ENCODE measurements around the gene CYP17A1. TPM values are rescaled to one million over a fixed set of nuclear protein-coding genes. Genes with fewer than 3 reads are reported as not detected.
A peak's percentile ranks its signal among the peaks of the same experiment; 100 is the strongest.

Gene CYP17A1
- polyA plus RNA-seq, 1 donor: 0.60 TPM

DNA sequence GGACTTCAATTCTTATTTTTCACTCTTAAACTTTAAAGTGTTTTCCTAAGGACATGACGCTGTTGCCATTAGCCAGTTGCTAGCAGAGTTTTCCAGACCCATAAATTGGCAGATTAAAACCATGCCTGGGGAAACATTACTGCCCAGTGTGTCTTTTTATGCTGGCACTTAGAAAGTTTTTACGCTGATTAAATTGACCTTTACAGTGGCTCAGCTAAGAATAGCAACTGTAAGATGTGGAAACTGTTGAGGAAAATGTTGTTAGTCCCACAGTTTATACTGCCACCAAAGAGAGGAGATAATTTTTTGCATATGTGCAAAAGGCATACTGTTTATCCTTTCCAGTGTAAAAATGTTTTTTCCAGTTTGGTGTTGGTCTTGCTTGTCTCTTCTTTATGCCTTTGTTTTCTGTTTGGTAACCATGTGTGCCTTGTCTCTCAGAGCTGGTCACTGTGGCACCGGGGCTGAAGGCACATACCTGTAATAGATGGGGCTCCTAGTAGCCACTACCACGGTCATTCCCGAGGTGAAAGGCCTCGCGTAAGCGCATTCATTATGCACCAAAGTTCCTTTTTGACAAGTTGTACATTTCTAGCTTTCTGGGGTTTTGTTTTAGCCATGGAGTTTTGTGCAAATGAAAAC lies 45.3 kb downstream of the CYP17A1 start:
- H3K9me3 ChIP-seq (ENCODE audit: control insufficient read depth, low read depth, low read length): no peaks in the 10 kb centered on the region
- no peaks in the 10 kb centered on the region for H3K27me3 ChIP-seq (ENCODE audit: control insufficient read depth, insufficient read depth, low read length)
- H3K4me1 ChIP-seq (ENCODE audit: control insufficient read depth, insufficient read depth, low read length): peaks cover 8% of the 10 kb centered on the region
- no peak for DNase-seq
- no peaks in the 10 kb centered on the region for H3K36me3 ChIP-seq (ENCODE audit: control insufficient read depth, insufficient read depth, low read length)
- H3K4me3 ChIP-seq (ENCODE audit: low read length): no peak overlapping the region
- WGBS (ENCODE audit: insufficient coverage, low lambda C conversion rate): 100% methylated on average over 1 of the region's 8 CpGs
- no peak overlapping the region for H3K27ac ChIP-seq (ENCODE audit: low read length)

GRCh38 chr10:102785818-102786217 lies 51.4 kb downstream of the CYP17A1 start:
- peaks cover 19% of the 10 kb centered on the region for H3K4me1 ChIP-seq (ENCODE audit: control insufficient read depth, insufficient read depth, low read length)
- no peaks in the 10 kb centered on the region for H3K27me3 ChIP-seq (ENCODE audit: control insufficient read depth, insufficient read depth, low read length)
- no CpG with 5 or more reads among the region's 2 CpGs for WGBS (ENCODE audit: insufficient coverage, low lambda C conversion rate)
- H3K9me3 ChIP-seq (ENCODE audit: control insufficient read depth, low read depth, low read length): no peaks in the 10 kb centered on the region
- no peaks in the 10 kb centered on the region for H3K36me3 ChIP-seq (ENCODE audit: control insufficient read depth, insufficient read depth, low read length)
- peak in 1 of 2 donors; percentile 27 for DNase-seq
- H3K4me3 ChIP-seq (ENCODE audit: low read length): no peak overlapping the region
- H3K27ac ChIP-seq (ENCODE audit: low read length): no peak overlapping the region

DNA sequence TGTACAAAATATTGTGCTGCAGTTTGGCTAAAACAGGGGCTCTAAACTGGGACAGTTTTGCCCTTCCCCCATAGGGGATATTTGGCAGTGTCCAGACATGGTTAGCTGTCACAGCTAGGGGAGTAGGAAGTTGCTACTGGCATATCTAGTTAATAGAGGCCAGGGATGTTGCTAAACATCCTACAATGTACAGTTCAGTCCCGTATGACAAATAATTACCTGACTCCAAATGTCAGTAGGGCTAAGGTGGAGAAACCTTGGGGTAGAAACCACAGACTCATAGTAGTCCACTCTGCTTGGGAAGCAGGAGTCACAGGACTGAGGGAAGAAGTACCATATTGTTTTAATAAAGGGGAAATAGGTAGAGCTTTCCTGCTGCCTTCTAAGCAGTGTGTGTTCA lies 53.6 kb downstream of the CYP17A1 start:
- no peak overlapping the region for H3K4me3 ChIP-seq (ENCODE audit: low read length)
- peaks cover 21% of the 10 kb centered on the region for H3K4me1 ChIP-seq (ENCODE audit: control insufficient read depth, insufficient read depth, low read length)
- H3K36me3 ChIP-seq (ENCODE audit: control insufficient read depth, insufficient read depth, low read length): peaks cover 4% of the 10 kb centered on the region
- no CpG with 5 or more reads among the region's 1 CpG for WGBS (ENCODE audit: insufficient coverage, low lambda C conversion rate)
- H3K27me3 ChIP-seq (ENCODE audit: control insufficient read depth, insufficient read depth, low read length): no peaks in the 10 kb centered on the region
- H3K27ac ChIP-seq (ENCODE audit: low read length): no peak overlapping the region
- no peak for DNase-seq
- H3K9me3 ChIP-seq (ENCODE audit: control insufficient read depth, low read depth, low read length): no peaks in the 10 kb centered on the region

DNA sequence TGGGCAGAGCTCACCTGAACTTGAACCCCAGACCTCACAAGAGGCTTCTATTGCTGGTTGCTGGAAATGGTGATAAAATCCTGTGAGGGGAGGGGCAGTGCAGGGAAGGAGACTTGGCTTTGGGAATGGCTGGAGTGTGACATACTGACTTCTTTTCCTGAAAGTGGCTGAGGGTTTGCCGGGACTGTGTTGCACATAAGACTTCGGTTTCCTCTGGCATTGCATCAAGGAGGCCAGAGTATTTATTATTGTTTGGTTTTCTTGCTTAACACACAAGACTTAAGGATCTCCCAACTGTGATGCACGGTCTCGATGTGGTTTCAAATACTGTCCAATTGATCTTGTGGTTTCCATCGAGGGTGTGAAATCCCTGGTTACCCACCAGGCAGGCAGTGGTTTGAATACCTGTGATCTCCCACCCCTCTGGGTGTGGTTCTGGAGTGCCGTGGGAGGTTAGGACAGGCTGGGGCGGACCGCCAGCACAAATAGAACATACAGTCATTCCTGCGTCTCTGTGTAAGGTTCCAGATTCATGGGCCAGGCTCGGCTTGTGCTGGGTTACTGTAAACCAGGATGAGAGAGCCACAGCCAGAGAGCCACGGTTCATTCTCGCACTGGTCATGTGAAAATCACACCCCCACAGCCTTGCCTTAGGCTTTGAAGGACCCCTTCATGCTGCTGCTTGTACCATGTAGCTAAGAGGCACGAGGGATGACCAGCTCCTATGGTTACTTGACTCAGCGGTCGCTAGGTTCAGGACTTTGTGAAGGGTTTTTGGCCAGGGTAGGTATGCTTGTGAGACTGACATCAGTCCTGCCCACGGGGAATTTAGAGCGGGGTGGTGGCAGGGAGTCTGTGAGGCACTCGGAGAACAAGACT lies 54.3 kb downstream of the CYP17A1 start:
- no CpG with 5 or more reads among the region's 18 CpGs for WGBS (ENCODE audit: insufficient coverage, low lambda C conversion rate)
- Histone ChIP-seq H3K4me3 (ENCODE audit: low read length) (no peak overlapping the region), H3K4me1 (ENCODE audit: control insufficient read depth, insufficient read depth, low read length) (peaks cover 21% of the 10 kb centered on the region), H3K27ac (ENCODE audit: low read length) (peak overlapping the region; percentile 28), H3K36me3 (ENCODE audit: control insufficient read depth, insufficient read depth, low read length) (peaks cover 4% of the 10 kb centered on the region), H3K9me3 (ENCODE audit: control insufficient read depth, low read depth, low read length) (no peaks in the 10 kb centered on the region), H3K27me3 (ENCODE audit: control insufficient read depth, insufficient read depth, low read length) (no peaks in the 10 kb centered on the region)
- DNase-seq: peak in 1 of 2 donors; percentile 35

GRCh38 chr10:102781921-102782557 lies 55.2 kb downstream of the CYP17A1 start:
- 90% methylated on average over 2 of the region's 6 CpGs for WGBS (ENCODE audit: insufficient coverage, low lambda C conversion rate)
- H3K4me3 ChIP-seq (ENCODE audit: low read length): no peak overlapping the region

GRCh38 chr10:102781090-102781920 lies 55.9 kb downstream of the CYP17A1 start:
- Histone ChIP-seq H3K36me3 (ENCODE audit: control insufficient read depth, insufficient read depth, low read length) (peaks cover 4% of the 10 kb centered on the region), H3K4me3 (ENCODE audit: low read length) (no peak overlapping the region), H3K4me1 (ENCODE audit: control insufficient read depth, insufficient read depth, low read length) (peaks cover 32% of the 10 kb centered on the region), H3K27ac (ENCODE audit: low read length) (no peak overlapping the region), H3K27me3 (ENCODE audit: control insufficient read depth, insufficient read depth, low read length) (no peaks in the 10 kb centered on the region), H3K9me3 (ENCODE audit: control insufficient read depth, low read depth, low read length) (no peaks in the 10 kb centered on the region)
- WGBS (ENCODE audit: insufficient coverage, low lambda C conversion rate): no CpG with 5 or more reads among the region's 8 CpGs
- DNase-seq: peak in 1 of 2 donors; percentile 34

More at GRCh38 chr10:102781921-102782557, 55.2 kb downstream of the CYP17A1 start:
- no peak for DNase-seq
- Histone ChIP-seq H3K36me3 (ENCODE audit: control insufficient read depth, insufficient read depth, low read length) (peaks cover 4% of the 10 kb centered on the region), H3K27ac (ENCODE audit: low read length) (peak overlapping the region; percentile 28), H3K9me3 (ENCODE audit: control insufficient read depth, low read depth, low read length) (no peaks in the 10 kb centered on the region), H3K27me3 (ENCODE audit: control insufficient read depth, insufficient read depth, low read length) (no peaks in the 10 kb centered on the region), H3K4me1 (ENCODE audit: control insufficient read depth, insufficient read depth, low read length) (peaks cover 24% of the 10 kb centered on the region)

Other genes starting within 250 kb of the CYP17A1 start
- gene TRIM8, start 192.9 kb downstream of the CYP17A1 start, polyA plus RNA-seq: 56.3 TPM
- 9.0 TPM for gene ARL3, start 123.0 kb downstream of the CYP17A1 start, polyA plus RNA-seq
- gene SFXN2, start 122.8 kb downstream of the CYP17A1 start, polyA plus RNA-seq: 27.3 TPM
- gene WBP1L, start 93.5 kb downstream of the CYP17A1 start, polyA plus RNA-seq: 34.6 TPM
- gene BORCS7, start 16.8 kb upstream of the CYP17A1 start, polyA plus RNA-seq: 54.6 TPM
- 15.5 TPM for gene AS3MT, start 32.1 kb upstream of the CYP17A1 start, polyA plus RNA-seq
- gene CNNM2, start 80.9 kb upstream of the CYP17A1 start, polyA plus RNA-seq: 12.5 TPM

Measured in large intestine (tissue), 3 donors.